ENCODE results near the gene TPPP3. TPM values are rescaled to one million over a fixed set of nuclear protein-coding genes. Genes with fewer than 3 reads are reported as not detected.

TPPP3 gene
- total RNA-seq, 1 experiment from 2014 or later = 0.28 TPM

GRCh38 chr16:67349172-67349571, 44.1 kb downstream of the TPPP3 start:
- Histone ChIP-seq H3K27me3 (replicated peaks; ENCODE audit: insufficient read depth, low read depth, low read length, poor library complexity) (no peaks in the 10 kb centered on the region), H3K36me3 (ENCODE audit: insufficient read depth, low read length, poor library complexity, severe bottlenecking) (no peaks in the 10 kb centered on the region), H3K4me3 (ENCODE audit: low read depth, low read length, poor library complexity, severe bottlenecking) (no peak overlapping the region), H3K9me3 (ENCODE audit: low read depth, low read length, poor library complexity, severe bottlenecking) (no peaks in the 10 kb centered on the region), H3K27ac (ENCODE audit: low read depth, low read length, poor library complexity, severe bottlenecking) (no peak overlapping the region), H3K4me1 (ENCODE audit: insufficient read depth, low read length, poor library complexity, severe bottlenecking) (no peaks in the 10 kb centered on the region)
- DNase-seq (ENCODE audit: low spot score) = peak; percentile 29
- TF ChIP-seq CTCF (conservative IDR thresholded peaks at IDR 0.05; ENCODE audit: low read depth, low read length) (peak; percentile 46), EZH2 (IDR thresholded peaks at IDR 0.05; ENCODE audit: borderline replicate concordance, low read depth, low read length, poor library complexity, severe bottlenecking) (no peak)
- CTCF ChIA-PET = interaction anchor here (0.5 to 0.7 kb wide), 3 partner anchors 16 to 679 kb away, joined by 3 to 6 read pairs (median 4); no protein-coding TSS in a partner anchor
- intact Hi-C loops (cut with micrococcal nuclease; ENCODE audit: unreplicated experiment) = no loop called here
- BruUV-seq (replicated peaks) = no TSS peak
- POLR2A ChIA-PET (ENCODE audit: low non-redundant PET) = no interaction called here

- intact Hi-C loops (cut with micrococcal nuclease; ENCODE audit: unreplicated experiment) = no loop called here
- no peaks in the 10 kb centered on the region for H3K4me1 ChIP-seq (ENCODE audit: insufficient read depth, low read length, poor library complexity, severe bottlenecking)
- H3K9me3 ChIP-seq (ENCODE audit: low read depth, low read length, poor library complexity, severe bottlenecking) = no peaks in the 10 kb centered on the region
- BruUV-seq (replicated peaks) = no TSS peak
- no peak overlapping the region for H3K27ac ChIP-seq (ENCODE audit: low read depth, low read length, poor library complexity, severe bottlenecking)
- ChIA-PET POLR2A (ENCODE audit: low non-redundant PET) (no interaction called here), CTCF (no interaction called here)
- DNase-seq (ENCODE audit: low spot score) = no peak
- no peaks in the 10 kb centered on the region for H3K27me3 ChIP-seq (replicated peaks; ENCODE audit: insufficient read depth, low read depth, low read length, poor library complexity)
- TF ChIP-seq EZH2 (IDR thresholded peaks at IDR 0.05; ENCODE audit: borderline replicate concordance, low read depth, low read length, poor library complexity, severe bottlenecking) (no peak), CTCF (conservative IDR thresholded peaks at IDR 0.05; ENCODE audit: low read depth, low read length) (no peak)
- H3K36me3 ChIP-seq (ENCODE audit: insufficient read depth, low read length, poor library complexity, severe bottlenecking) = no peaks in the 10 kb centered on the region
- no peak overlapping the region for H3K4me3 ChIP-seq (ENCODE audit: low read depth, low read length, poor library complexity, severe bottlenecking)
Observed at GRCh38 chr16:67346341-67346740, 47.0 kb downstream of the TPPP3 start.

GRCh38 chr16:67345401-67345800, 47.9 kb downstream of the TPPP3 start:
- BruUV-seq (replicated peaks) = no TSS peak
- Histone ChIP-seq H3K4me1 (ENCODE audit: insufficient read depth, low read length, poor library complexity, severe bottlenecking) (no peaks in the 10 kb centered on the region), H3K27ac (ENCODE audit: low read depth, low read length, poor library complexity, severe bottlenecking) (no peak overlapping the region), H3K36me3 (ENCODE audit: insufficient read depth, low read length, poor library complexity, severe bottlenecking) (no peaks in the 10 kb centered on the region), H3K4me3 (ENCODE audit: low read depth, low read length, poor library complexity, severe bottlenecking) (no peak overlapping the region), H3K9me3 (ENCODE audit: low read depth, low read length, poor library complexity, severe bottlenecking) (no peaks in the 10 kb centered on the region), H3K27me3 (replicated peaks; ENCODE audit: insufficient read depth, low read depth, low read length, poor library complexity) (no peaks in the 10 kb centered on the region)
- DNase-seq (ENCODE audit: low spot score) = no peak
- TF ChIP-seq EZH2 (IDR thresholded peaks at IDR 0.05; ENCODE audit: borderline replicate concordance, low read depth, low read length, poor library complexity, severe bottlenecking) (no peak), CTCF (conservative IDR thresholded peaks at IDR 0.05; ENCODE audit: low read depth, low read length) (no peak)
- POLR2A ChIA-PET (ENCODE audit: low non-redundant PET) = no interaction called here
- intact Hi-C loops (cut with micrococcal nuclease; ENCODE audit: unreplicated experiment) = no loop called here
- CTCF ChIA-PET = no interaction called here
